CD14-positive monocyte (primary cell): ENCODE data around the gene PTPN7. TPM values are rescaled to one million over a fixed set of nuclear protein-coding genes. Genes with fewer than 3 reads are reported as not detected.

Experiments
- DNase-seq, 3 donors: peaks; one replicate each; pipeline ENCODE4 v3.0.0-alpha.2; 2011 to 2022
- H2AFZ ChIP-seq: 2 replicates; pipeline ENCODE4 v1.6.0; 2012; ENCODE audit warnings: mild to moderate bottlenecking, low read depth, low read length, inconsistent platforms; ENCODE audit not compliant: insufficient read depth, poor library complexity, severe bottlenecking
- H3K27ac ChIP-seq, 2 donors: 1 replicate in 1 of 2; 2 replicates in 1 of 2; pipeline ENCODE4 v1.5.1; 2012 to 2013; ENCODE audit warnings: low read length in 2 of 2, control low read depth in 1 of 2, inconsistent platforms in 1 of 2, low read depth in 1 of 2, mild to moderate bottlenecking in 1 of 2
- H3K27me3 ChIP-seq, 2 donors: one replicate each; pipeline versions ENCODE4 v1.6.0 to v1.6.1; 2011 to 2013; ENCODE audit warnings: low read length in 2 of 2; ENCODE audit not compliant: control insufficient read depth in 2 of 2, insufficient read depth in 2 of 2
- H3K36me3 ChIP-seq, 2 donors: replicated peaks in 1 of 2; 1 replicate in 1 of 2; 2 replicates in 1 of 2; pipeline versions ENCODE4 v1.5.1 to v1.6.1; 2012 to 2013; ENCODE audit warnings: low read length in 2 of 2, control low read depth in 1 of 2, inconsistent platforms in 1 of 2, mild to moderate bottlenecking in 1 of 2; ENCODE audit not compliant: insufficient read depth in 2 of 2, control insufficient read depth in 1 of 2
- H3K4me1 ChIP-seq, 2 donors: 1 replicate in 1 of 2; 2 replicates in 1 of 2; pipeline versions ENCODE4 v1.5.1 to v1.6.1; 2012 to 2013; ENCODE audit warnings: low read length in 2 of 2, control low read depth in 1 of 2, inconsistent platforms in 1 of 2, mild to moderate bottlenecking in 1 of 2, moderate library complexity in 1 of 2; ENCODE audit not compliant: insufficient read depth in 2 of 2, control insufficient read depth in 1 of 2
- H3K4me2 ChIP-seq: replicated peaks from 2 replicates; pipeline ENCODE3; 2012; ENCODE audit warnings: low read length, moderate library complexity, mild to moderate bottlenecking; ENCODE audit not compliant: poor library complexity, severe bottlenecking; ENCODE audit errors: extremely low read depth
- H3K4me3 ChIP-seq, 3 experiments: fragments of 200-600 bp in 1 of 3; sonication (generic) in 1 of 3; replicated peaks in 1 of 3; 1 replicate in 2 of 3; 2 replicates in 1 of 3; pipeline ENCODE4 v1.5.1; 2011 to 2013; ENCODE audit warnings: low read length in 3 of 3, mild to moderate bottlenecking in 3 of 3, control low read depth in 2 of 3, low read depth in 2 of 3, inconsistent platforms in 1 of 3, moderate library complexity in 1 of 3
- H3K79me2 ChIP-seq: 2 replicates; pipeline ENCODE4 v1.6.0; 2012; ENCODE audit warnings: mild to moderate bottlenecking, control low read depth, inconsistent platforms, low read length, moderate library complexity; ENCODE audit not compliant: insufficient read depth
- H3K9ac ChIP-seq: 2 replicates; pipeline ENCODE4 v1.6.0; 2017; ENCODE audit warnings: low read length, mild to moderate bottlenecking; ENCODE audit not compliant: insufficient read depth, poor library complexity, severe bottlenecking
- H3K9me3 ChIP-seq, 2 donors: replicated peaks in 1 of 2; 1 replicate in 1 of 2; 2 replicates in 1 of 2; pipeline versions ENCODE4 v1.5.1 to v1.6.1; 2012 to 2013; ENCODE audit warnings: low read length in 2 of 2, control low read depth in 1 of 2; ENCODE audit not compliant: control insufficient read depth in 1 of 2, insufficient read depth in 1 of 2
- H4K20me1 ChIP-seq: 2 replicates; pipeline ENCODE4 v1.6.0; 2012; ENCODE audit warnings: mild to moderate bottlenecking, low read length, control low read depth, moderate library complexity; ENCODE audit not compliant: insufficient read depth
- H3K27ac Mint-ChIP-seq, 7 donors: one replicate each; pipeline ENCODE4 v1.8.0; 2020; ENCODE audit warnings: mild to moderate bottlenecking in 7 of 7, mixed read lengths in 7 of 7, moderate library complexity in 6 of 7, inconsistent platforms in 2 of 7
- H3K27me3 Mint-ChIP-seq, 3 donors: one replicate each; pipeline ENCODE4 v1.8.0; 2021 to 2022; ENCODE audit warnings: low read depth in 3 of 3, mild to moderate bottlenecking in 3 of 3, mixed read lengths in 3 of 3, moderate library complexity in 3 of 3, inconsistent platforms in 1 of 3
- H3K36me3 Mint-ChIP-seq, 2 donors: one replicate each; pipeline ENCODE4 v1.8.0; 2020; ENCODE audit warnings: mixed read lengths in 2 of 2, inconsistent platforms in 1 of 2, mild to moderate bottlenecking in 1 of 2
- H3K4me1 Mint-ChIP-seq: one replicate; pipeline ENCODE4 v1.8.0; 2020; ENCODE audit warnings: mild to moderate bottlenecking, mixed read lengths
- H3K4me3 Mint-ChIP-seq, 2 donors: one replicate each; pipeline ENCODE4 v1.8.0; 2020; ENCODE audit warnings: mild to moderate bottlenecking in 2 of 2, mixed read lengths in 2 of 2, moderate library complexity in 1 of 2
- H3K9me3 Mint-ChIP-seq, 7 donors: one replicate each; pipeline ENCODE4 v1.8.0; 2020 to 2022; ENCODE audit warnings: mixed read lengths in 7 of 7, mild to moderate bottlenecking in 6 of 7, moderate library complexity in 6 of 7, inconsistent platforms in 2 of 7
- WGBS: methylation state at CpG from one replicate; pipeline ENCODE4 v1.1.5; 2013; ENCODE audit warnings: missing lambda C conversion rate; ENCODE audit not compliant: insufficient coverage; 5-methylcytosine and 5-hydroxymethylcytosine counted together
- intact Hi-C, 2 donors: fragments of 100-400 bp; cut with micrococcal nuclease; formaldehyde crosslinking; loops; one replicate each; pipeline versions ENCODE4 v1.15.0 to v1.15.1; 2023
- polyA plus RNA-seq, 3 donors: library from polyadenylated mRNA; depleted of rRNA in 1 of 3; unstranded in 2 of 3; stranded (reverse) in 1 of 3; fragments of 300-500 nt in 2 of 3; fragments of >200 nt in 1 of 3; fragmentation: Illumina TruSeq in 2 of 3; gene quantifications; 1 replicate in 2 of 3; 2 replicates in 1 of 3; pipeline ENCODE4 v1.2.3, GENCODE V29; 2012 to 2021
- TF ChIP-seq, protein P1 (sequence below): fragments of 200-600 bp; IDR thresholded peaks from one replicate; pipeline ENCODE4 v1.8.0; 2022; ENCODE audit warnings: antibody characterized with exemption, mild to moderate bottlenecking

PTPN7 gene
- polyA plus RNA-seq, 3 donors = 4.0 to 18.8 (median 8.3) TPM

DNA sequence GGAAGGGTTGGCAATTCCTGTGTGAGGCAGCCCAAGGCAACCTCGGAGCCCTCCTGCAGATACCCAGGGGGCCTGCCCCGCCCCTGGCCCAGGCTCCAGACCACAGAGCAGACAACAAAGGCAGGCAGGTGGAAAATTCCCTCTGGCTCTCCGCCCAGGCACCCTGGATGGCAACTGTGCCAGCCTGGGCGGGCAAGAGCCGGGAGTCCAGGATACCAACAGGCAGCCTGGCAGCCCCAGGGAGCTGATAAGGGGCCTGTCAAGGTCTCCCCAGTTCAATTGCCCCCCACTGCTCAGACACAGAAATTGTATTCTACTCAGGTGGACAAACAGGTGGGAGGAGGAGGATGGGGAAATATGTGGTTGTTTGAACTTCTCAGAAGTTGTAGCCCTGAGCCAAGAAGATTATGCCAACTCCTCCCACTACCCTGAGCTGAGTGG, 53.1 kb downstream of the PTPN7 start:
- Histone ChIP-seq H3K4me2 (no peak overlapping the region), H4K20me1 (no peaks in the 10 kb centered on the region), H3K4me3 (no peak overlapping the region), H3K4me1 (peaks cover 0 to 11% of the 10 kb centered on the region in 2 donors), H3K27ac (no peak overlapping the region), H3K9me3 (no peaks in the 10 kb centered on the region), H3K9ac (no peak overlapping the region), H3K36me3 (no peaks in the 10 kb centered on the region), H2AFZ (no peak overlapping the region), H3K79me2 (no peaks in the 10 kb centered on the region), H3K27me3 (no peaks in the 10 kb centered on the region)
- no peak for DNase-seq
- Mint-ChIP-seq H3K36me3 (no peaks in the 10 kb centered on the region), H3K27me3 (peaks cover 0 to 5% (median 3%) of the 10 kb centered on the region in 3 donors), H3K9me3 (peaks cover 0 to 2% (median 0%) of the 10 kb centered on the region in 7 donors), H3K4me1 (no peaks in the 10 kb centered on the region), H3K27ac (no peak overlapping the region), H3K4me3 (no peak overlapping the region)
- TF ChIP-seq, protein P1, sequence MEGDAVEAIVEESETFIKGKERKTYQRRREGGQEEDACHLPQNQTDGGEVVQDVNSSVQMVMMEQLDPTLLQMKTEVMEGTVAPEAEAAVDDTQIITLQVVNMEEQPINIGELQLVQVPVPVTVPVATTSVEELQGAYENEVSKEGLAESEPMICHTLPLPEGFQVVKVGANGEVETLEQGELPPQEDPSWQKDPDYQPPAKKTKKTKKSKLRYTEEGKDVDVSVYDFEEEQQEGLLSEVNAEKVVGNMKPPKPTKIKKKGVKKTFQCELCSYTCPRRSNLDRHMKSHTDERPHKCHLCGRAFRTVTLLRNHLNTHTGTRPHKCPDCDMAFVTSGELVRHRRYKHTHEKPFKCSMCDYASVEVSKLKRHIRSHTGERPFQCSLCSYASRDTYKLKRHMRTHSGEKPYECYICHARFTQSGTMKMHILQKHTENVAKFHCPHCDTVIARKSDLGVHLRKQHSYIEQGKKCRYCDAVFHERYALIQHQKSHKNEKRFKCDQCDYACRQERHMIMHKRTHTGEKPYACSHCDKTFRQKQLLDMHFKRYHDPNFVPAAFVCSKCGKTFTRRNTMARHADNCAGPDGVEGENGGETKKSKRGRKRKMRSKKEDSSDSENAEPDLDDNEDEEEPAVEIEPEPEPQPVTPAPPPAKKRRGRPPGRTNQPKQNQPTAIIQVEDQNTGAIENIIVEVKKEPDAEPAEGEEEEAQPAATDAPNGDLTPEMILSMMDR = no peak
- intact Hi-C loops = no loop called here
- 87% methylated on average over 5 of the region's 5 CpGs for WGBS

- Histone ChIP-seq H2AFZ (peak overlapping the region; percentile 8), H3K4me2 (peak overlapping the region; percentile 57), H3K27ac (peak overlapping the region in 1 of 2 donors; percentile 89), H3K4me1 (peaks cover 0 to 11% of the 10 kb centered on the region in 2 donors), H3K9me3 (no peaks in the 10 kb centered on the region), H3K9ac (peak overlapping the region; percentile 48), H3K27me3 (no peaks in the 10 kb centered on the region), H3K36me3 (no peaks in the 10 kb centered on the region), H4K20me1 (no peaks in the 10 kb centered on the region), H3K4me3 (peak overlapping the region in 1 of 3 experiments; percentile 9), H3K79me2 (no peaks in the 10 kb centered on the region)
- Mint-ChIP-seq H3K27ac (no peak overlapping the region), H3K36me3 (no peaks in the 10 kb centered on the region), H3K9me3 (peaks cover 0 to 2% (median 0%) of the 10 kb centered on the region in 7 donors), H3K4me1 (no peaks in the 10 kb centered on the region), H3K4me3 (no peak overlapping the region), H3K27me3 (peaks cover 2 to 6% (median 3%) of the 10 kb centered on the region in 3 donors)
- TF ChIP-seq, protein P1 = no peak
- intact Hi-C loops = no loop called here
- 88% methylated on average over 6 of the region's 10 CpGs for WGBS
- peak in 1 of 3 donors; percentile 48 for DNase-seq
Measured at GRCh38 chr1:202106340-202107254, 53.8 kb downstream of the PTPN7 start.
